MM.1S (cell line): ENCODE results near the gene PRDM1.

Experiments
- DNase-seq: peaks from one replicate; pipeline ENCODE4 v3.0.0-alpha.2; 2015
- H2AFZ ChIP-seq: fragments of 300-600 bp; sonication (generic); 2 replicates; pipeline ENCODE4 v1.6.0; 2016; ENCODE audit warnings: antibody characterized with exemption, low read length
- H3F3A ChIP-seq: fragments of 300-600 bp; sonication (generic); 2 replicates; pipeline ENCODE4 v1.6.1; 2016; ENCODE audit warnings: mild to moderate bottlenecking, antibody characterized with exemption, low read length, moderate library complexity, mixed read lengths; ENCODE audit not compliant: insufficient read depth
- H3K27ac ChIP-seq: fragments of 300-600 bp; sonication (generic); 2 replicates; pipeline ENCODE4 v1.5.1; 2016; ENCODE audit warnings: mild to moderate bottlenecking, low read length
- H3K27me3 ChIP-seq: fragments of 300-600 bp; sonication (generic); replicated peaks from 2 replicates; pipeline ENCODE4 v1.6.0; 2016; ENCODE audit warnings: low read length; ENCODE audit not compliant: insufficient read depth
- H3K36me3 ChIP-seq: fragments of 300-600 bp; sonication (generic); replicated peaks from 2 replicates; pipeline ENCODE4 v1.6.1; 2016; ENCODE audit warnings: mild to moderate bottlenecking, low read length, mixed read lengths; ENCODE audit not compliant: insufficient read depth
- H3K4me1 ChIP-seq: fragments of 300-600 bp; sonication (generic); 2 replicates; pipeline ENCODE4 v1.6.1; 2016; ENCODE audit warnings: low read length, mixed read lengths
- H3K4me2 ChIP-seq: fragments of 300-600 bp; sonication (generic); 2 replicates; pipeline ENCODE4 v1.6.0; 2016; ENCODE audit warnings: low read depth, low read length
- H3K4me3 ChIP-seq: fragments of 300-600 bp; sonication (generic); 2 replicates; pipeline ENCODE4 v1.5.1; 2016; ENCODE audit warnings: low read length, mixed read lengths
- H3K79me2 ChIP-seq: fragments of 300-600 bp; sonication (generic); 2 replicates; pipeline ENCODE4 v1.6.1; 2016; ENCODE audit warnings: mixed run types, low read length, mixed read lengths
- H3K9ac ChIP-seq: fragments of 300-600 bp; sonication (generic); 2 replicates; pipeline ENCODE4 v1.6.1; 2016; ENCODE audit warnings: low read length, mixed read lengths
- H3K9me2 ChIP-seq: fragments of 300-600 bp; sonication (generic); replicated peaks from 2 replicates; pipeline ENCODE4 v1.6.1; 2016; ENCODE audit warnings: mild to moderate bottlenecking, low read length, mixed read lengths; ENCODE audit not compliant: insufficient read depth
- H3K9me3 ChIP-seq: fragments of 300-600 bp; sonication (generic); replicated peaks from 2 replicates; pipeline ENCODE4 v1.6.1; 2016; ENCODE audit warnings: mild to moderate bottlenecking, low read length, mixed read lengths; ENCODE audit not compliant: insufficient read depth
- H4K20me1 ChIP-seq: fragments of 300-600 bp; sonication (generic); 2 replicates; pipeline ENCODE4 v1.6.1; 2016; ENCODE audit warnings: mild to moderate bottlenecking, low read length, moderate library complexity, mixed read lengths; ENCODE audit not compliant: insufficient read depth
- EZH2 ChIP-seq: fragments of 300-600 bp; sonication (generic); optimal IDR thresholded peaks from 2 replicates; pipeline ENCODE3; 2017; ENCODE audit warnings: low read depth, mild to moderate bottlenecking, antibody characterized with exemption, low read length, mixed read lengths
- EZH2phosphoT487 ChIP-seq: fragments of 300-600 bp; sonication (generic); IDR thresholded peaks from 2 replicates; pipeline ENCODE4 v1.6.1; 2018; ENCODE audit warnings: antibody characterized with exemption, low read length
- TF ChIP-seq, protein P1 (sequence below): fragments of 300-600 bp; sonication (generic); IDR thresholded peaks from 2 replicates; pipeline ENCODE4 v1.5.1; 2016; ENCODE audit warnings: antibody characterized with exemption, low read length, mixed read lengths

PRDM1 gene

GRCh38 chr6:106122938-106123656 is 37.0 kb downstream of the PRDM1 start:
- Histone ChIP-seq H2AFZ (no peak overlapping the region), H3K4me3 (no peak overlapping the region), H3K9ac (no peak overlapping the region), H3K9me3 (no peaks in the 10 kb centered on the region), H3F3A (no peaks in the 10 kb centered on the region), H4K20me1 (no peaks in the 10 kb centered on the region), H3K9me2 (no peaks in the 10 kb centered on the region), H3K27ac (no peak overlapping the region), H3K36me3 (no peaks in the 10 kb centered on the region), H3K27me3 (no peaks in the 10 kb centered on the region), H3K79me2 (no peaks in the 10 kb centered on the region), H3K4me1 (peaks cover 20% of the 10 kb centered on the region), H3K4me2 (no peak overlapping the region)
- TF ChIP-seq EZH2phosphoT487: no peak
- TF ChIP-seq, protein P1, sequence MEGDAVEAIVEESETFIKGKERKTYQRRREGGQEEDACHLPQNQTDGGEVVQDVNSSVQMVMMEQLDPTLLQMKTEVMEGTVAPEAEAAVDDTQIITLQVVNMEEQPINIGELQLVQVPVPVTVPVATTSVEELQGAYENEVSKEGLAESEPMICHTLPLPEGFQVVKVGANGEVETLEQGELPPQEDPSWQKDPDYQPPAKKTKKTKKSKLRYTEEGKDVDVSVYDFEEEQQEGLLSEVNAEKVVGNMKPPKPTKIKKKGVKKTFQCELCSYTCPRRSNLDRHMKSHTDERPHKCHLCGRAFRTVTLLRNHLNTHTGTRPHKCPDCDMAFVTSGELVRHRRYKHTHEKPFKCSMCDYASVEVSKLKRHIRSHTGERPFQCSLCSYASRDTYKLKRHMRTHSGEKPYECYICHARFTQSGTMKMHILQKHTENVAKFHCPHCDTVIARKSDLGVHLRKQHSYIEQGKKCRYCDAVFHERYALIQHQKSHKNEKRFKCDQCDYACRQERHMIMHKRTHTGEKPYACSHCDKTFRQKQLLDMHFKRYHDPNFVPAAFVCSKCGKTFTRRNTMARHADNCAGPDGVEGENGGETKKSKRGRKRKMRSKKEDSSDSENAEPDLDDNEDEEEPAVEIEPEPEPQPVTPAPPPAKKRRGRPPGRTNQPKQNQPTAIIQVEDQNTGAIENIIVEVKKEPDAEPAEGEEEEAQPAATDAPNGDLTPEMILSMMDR: no peak
- no peak for TF ChIP-seq EZH2
- no peak for DNase-seq

- H3K27me3 ChIP-seq: no peaks in the 10 kb centered on the region
- H3K36me3 ChIP-seq: no peaks in the 10 kb centered on the region
- no peaks in the 10 kb centered on the region for H3F3A ChIP-seq
- H3K27ac ChIP-seq: no peak overlapping the region
- no peaks in the 10 kb centered on the region for H3K9me2 ChIP-seq
- TF ChIP-seq, protein P1: no peak
- no peak for TF ChIP-seq EZH2phosphoT487
- TF ChIP-seq EZH2: no peak
- no peaks in the 10 kb centered on the region for H3K79me2 ChIP-seq
- no peak overlapping the region for H3K4me3 ChIP-seq
- no peaks in the 10 kb centered on the region for H3K9me3 ChIP-seq
- no peak overlapping the region for H2AFZ ChIP-seq
- H3K9ac ChIP-seq: no peak overlapping the region
- H4K20me1 ChIP-seq: no peaks in the 10 kb centered on the region
- H3K4me1 ChIP-seq: peaks cover 17% of the 10 kb centered on the region
- no peak overlapping the region for H3K4me2 ChIP-seq
- peak; percentile 2 for DNase-seq
These were observed 37.9 kb downstream of the PRDM1 start for GRCh38 chr6:106124015-106124414.

- DNase-seq: peak; percentile 2
- Histone ChIP-seq H2AFZ (no peak overlapping the region), H3K4me2 (no peak overlapping the region), H3K27me3 (no peaks in the 10 kb centered on the region), H3K27ac (no peak overlapping the region), H4K20me1 (no peaks in the 10 kb centered on the region), H3K79me2 (no peaks in the 10 kb centered on the region), H3K36me3 (no peaks in the 10 kb centered on the region), H3K9ac (no peak overlapping the region), H3F3A (no peaks in the 10 kb centered on the region), H3K4me3 (no peak overlapping the region), H3K9me2 (no peaks in the 10 kb centered on the region), H3K9me3 (no peaks in the 10 kb centered on the region), H3K4me1 (peaks cover 22% of the 10 kb centered on the region)
- TF ChIP-seq EZH2: no peak
- no peak for TF ChIP-seq EZH2phosphoT487
- TF ChIP-seq, protein P1: no peak
These were observed 38.6 kb downstream of the PRDM1 start for GRCh38 chr6:106124437-106125430.
